LNCaP clone FGC (cell line): ENCODE results near the gene MCOLN2.
"Not testable (repeated sequence)": the region's sequence is repeated elsewhere in the genome, so short reads cannot be mapped to it uniquely, and the experiment has no call there.

Experiments
- DNase-seq: peaks from one replicate; pipeline ENCODE4 v3.0.0-alpha.2; 2011; ENCODE audit warnings: low read depth
- H3K4me3 ChIP-seq: 2 replicates; pipeline ENCODE4 v1.5.1; 2011; ENCODE audit warnings: mild to moderate bottlenecking, low read depth, low read length, control low read depth
- TF ChIP-seq, protein P1 (sequence below): IDR thresholded peaks from 2 replicates; pipeline ENCODE4 v1.5.1; 2012; ENCODE audit warnings: mild to moderate bottlenecking; ENCODE audit not compliant: control insufficient read depth, insufficient read depth; ENCODE audit errors: extremely low read depth

MCOLN2 gene

GRCh38 chr1:84907095-84907827 is 89.7 kb downstream of the MCOLN2 start:
- TF ChIP-seq, protein P1, sequence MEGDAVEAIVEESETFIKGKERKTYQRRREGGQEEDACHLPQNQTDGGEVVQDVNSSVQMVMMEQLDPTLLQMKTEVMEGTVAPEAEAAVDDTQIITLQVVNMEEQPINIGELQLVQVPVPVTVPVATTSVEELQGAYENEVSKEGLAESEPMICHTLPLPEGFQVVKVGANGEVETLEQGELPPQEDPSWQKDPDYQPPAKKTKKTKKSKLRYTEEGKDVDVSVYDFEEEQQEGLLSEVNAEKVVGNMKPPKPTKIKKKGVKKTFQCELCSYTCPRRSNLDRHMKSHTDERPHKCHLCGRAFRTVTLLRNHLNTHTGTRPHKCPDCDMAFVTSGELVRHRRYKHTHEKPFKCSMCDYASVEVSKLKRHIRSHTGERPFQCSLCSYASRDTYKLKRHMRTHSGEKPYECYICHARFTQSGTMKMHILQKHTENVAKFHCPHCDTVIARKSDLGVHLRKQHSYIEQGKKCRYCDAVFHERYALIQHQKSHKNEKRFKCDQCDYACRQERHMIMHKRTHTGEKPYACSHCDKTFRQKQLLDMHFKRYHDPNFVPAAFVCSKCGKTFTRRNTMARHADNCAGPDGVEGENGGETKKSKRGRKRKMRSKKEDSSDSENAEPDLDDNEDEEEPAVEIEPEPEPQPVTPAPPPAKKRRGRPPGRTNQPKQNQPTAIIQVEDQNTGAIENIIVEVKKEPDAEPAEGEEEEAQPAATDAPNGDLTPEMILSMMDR = no peak
- DNase-seq = no peak

GRCh38 chr1:84902727-84903126 is 94.2 kb downstream of the MCOLN2 start:
- DNase-seq, H3K4me3 ChIP-seq: not testable (repeated sequence)

More at GRCh38 chr1:84907095-84907827, 89.7 kb downstream of the MCOLN2 start:
- H3K4me3 ChIP-seq = no peak overlapping the region

GRCh38 chr1:84899969-84900368 is 96.9 kb downstream of the MCOLN2 start:
- H3K4me3 ChIP-seq = no peak overlapping the region
- DNase-seq = peak; percentile 57
- TF ChIP-seq, protein P1 = no peak

DNA sequence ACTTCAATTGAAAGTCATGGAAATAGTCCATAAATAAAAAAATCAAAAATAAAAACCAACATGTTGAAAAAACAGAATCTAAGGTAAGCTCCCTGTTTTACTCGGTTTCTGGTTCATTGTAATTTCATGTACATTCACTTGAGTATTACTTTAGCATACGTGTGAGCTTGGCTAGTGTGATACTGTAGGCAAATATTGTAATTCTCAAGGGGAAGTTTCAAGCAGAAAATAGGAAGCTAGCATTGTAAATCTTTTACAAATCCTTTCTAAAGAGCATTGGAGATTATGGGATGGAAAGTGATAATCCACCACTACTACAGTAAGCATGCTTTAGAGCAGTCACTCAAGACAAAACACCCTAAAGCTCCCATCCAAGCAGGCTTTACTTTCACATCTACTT is 100.6 kb downstream of the MCOLN2 start:
- H3K4me3 ChIP-seq = no peak overlapping the region
- TF ChIP-seq, protein P1 = no peak
- DNase-seq = no peak

DNA sequence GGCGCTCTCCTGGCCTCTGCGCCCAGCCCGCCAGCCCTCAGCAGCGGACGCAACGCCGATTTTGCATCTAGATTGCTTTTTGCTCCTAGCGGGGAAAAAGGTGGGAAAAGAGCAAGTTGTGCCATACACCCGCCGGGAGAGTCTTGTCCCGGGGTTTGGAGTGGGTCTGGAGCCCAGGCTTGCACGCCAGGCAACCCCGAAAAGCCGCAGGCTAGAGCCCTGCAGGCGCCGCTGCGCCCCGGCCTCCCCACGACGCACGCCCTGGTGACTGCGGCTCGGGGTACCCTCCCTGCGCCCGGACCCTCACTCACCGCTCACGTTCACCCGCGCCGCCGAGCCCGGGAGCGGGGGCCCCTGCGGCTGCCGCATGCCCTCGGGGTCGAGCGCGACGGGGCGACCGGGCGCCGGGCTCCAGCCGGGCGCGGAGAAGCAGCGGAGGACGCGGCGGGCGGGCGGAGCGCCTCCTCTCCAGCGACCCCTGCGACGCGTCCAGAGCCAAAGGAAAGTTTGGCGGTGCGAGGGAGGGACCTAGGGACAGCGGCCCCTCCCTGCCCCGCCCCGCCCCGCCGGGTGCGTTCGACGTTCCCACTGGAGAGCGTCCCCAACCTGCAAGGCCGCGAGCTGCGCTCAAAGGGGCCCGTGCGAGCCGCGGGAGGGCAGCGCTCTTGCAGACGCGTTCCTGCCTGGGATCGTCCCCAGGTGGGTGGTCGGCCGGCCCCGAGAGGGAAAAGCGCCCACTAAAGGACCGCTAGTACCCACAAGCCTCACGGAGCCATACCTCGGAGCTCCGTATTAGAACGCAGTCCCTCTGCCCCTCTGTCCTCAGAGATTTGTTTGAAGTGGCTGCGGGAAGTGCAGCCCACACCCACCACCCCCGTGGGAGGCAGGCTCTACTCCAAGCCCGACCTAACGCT is 104.0 kb downstream of the MCOLN2 start, which contains the start of gene LPAR3:
Gene LPAR3, minus strand, starts transcription at position 502 of the 914 bp plus-strand sequence. CDS start 27,086 bp downstream, outside the sequence.
- TF ChIP-seq, protein P1 = no peak
- peak within 1 kb of the TSS; percentile 64 for H3K4me3 ChIP-seq
- DNase-seq = no peak

- TF ChIP-seq, protein P1 = no peak
- no peak for DNase-seq
- no peak overlapping the region for H3K4me3 ChIP-seq
Observed at GRCh38 chr1:84890566-84890965, 106.3 kb downstream of the MCOLN2 start.

DNA sequence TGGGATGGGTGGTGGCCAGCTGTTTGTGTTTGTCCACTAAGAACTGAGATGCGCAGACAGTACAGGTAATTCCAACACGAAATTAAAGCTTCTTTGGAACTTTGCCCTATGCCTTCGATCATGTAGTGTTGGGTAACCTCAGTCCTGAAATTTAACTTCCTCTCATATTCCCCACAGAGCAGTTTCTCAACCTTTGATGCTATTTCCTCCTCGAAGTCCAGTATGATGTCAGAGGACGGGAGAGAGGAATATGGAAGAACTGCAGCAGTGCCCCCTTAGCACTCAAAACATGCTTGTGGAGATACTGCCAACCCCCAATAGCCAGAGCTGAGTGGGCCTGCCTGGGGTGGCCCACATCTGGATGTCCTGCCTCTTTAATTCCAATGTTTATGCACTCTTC is 107.5 kb downstream of the MCOLN2 start:
- DNase-seq = no peak
- no peak overlapping the region for H3K4me3 ChIP-seq
- TF ChIP-seq, protein P1 = no peak
